ENCODE results near the gene ZNF180. TPM values are rescaled to one million over a fixed set of nuclear protein-coding genes. Genes with fewer than 3 reads are reported as not detected.

The ZNF180 gene
- total RNA-seq, 2 experiments from 2014 or later: 7.6 to 9.4 TPM

GRCh38 chr19:44455100-44455499 is 45.2 kb downstream of the ZNF180 start:
- DNase-seq: no peak
- Mint-ChIP-seq H3K27ac (no peak overlapping the region), H3K4me1 (ENCODE audit: low read depth) (no peaks in the 10 kb centered on the region), H3K9me3 (peaks cover 38% of the 10 kb centered on the region), H3K4me3 (no peak overlapping the region), H3K27me3 (peaks cover 16% of the 10 kb centered on the region), H3K36me3 (ENCODE audit: low read depth) (peaks cover 58% of the 10 kb centered on the region)
- CTCF ChIA-PET: no interaction called here
- intact Hi-C loops (cut with DNase I, micrococcal nuclease): no loop called here
- Histone ChIP-seq H3K36me3 (ENCODE audit: insufficient read depth, low read length) (no peaks in the 10 kb centered on the region), H3K27me3 (ENCODE audit: control insufficient read depth in 1 of 2, insufficient read depth in 2 of 2, low read length in 2 of 2) (peaks cover 0 to 4% of the 10 kb centered on the region in 2 experiments), H3K4me1 (ENCODE audit: insufficient read depth, low read length) (no peaks in the 10 kb centered on the region), H3K27ac (ENCODE audit: low read depth in 1 of 2, low read length in 2 of 2) (no peak overlapping the region), H3K4me3 (ENCODE audit: low read length) (no peak overlapping the region), H3K9me3 (ENCODE audit: control insufficient read depth in 1 of 2, insufficient read depth in 1 of 2, low read length in 2 of 2) (peaks cover 69 to 73% of the 10 kb centered on the region in 2 experiments)
- no peak for TF ChIP-seq CTCF (IDR thresholded peaks at IDR 0.05)
- ATAC-seq (ENCODE audit: poor library complexity): no peak
- POLR2A ChIA-PET: no interaction called here

GRCh38 chr19:44452367-44452766 is 48.0 kb downstream of the ZNF180 start:
- H3K9me3 ChIP-seq (ENCODE audit: control insufficient read depth in 1 of 2, insufficient read depth in 1 of 2, low read length in 2 of 2): peaks cover 66 to 76% of the 10 kb centered on the region in 2 experiments
- no peak for ATAC-seq (ENCODE audit: poor library complexity)
- peaks cover 75% of the 10 kb centered on the region for H3K36me3 Mint-ChIP-seq (ENCODE audit: low read depth)

GRCh38 chr19:44451687-44452086 is 48.6 kb downstream of the ZNF180 start:
- no peak overlapping the region for H3K27ac Mint-ChIP-seq
- CTCF ChIA-PET: no interaction called here
- H3K4me3 Mint-ChIP-seq: no peak overlapping the region
- Histone ChIP-seq H3K9me3 (ENCODE audit: control insufficient read depth in 1 of 2, insufficient read depth in 1 of 2, low read length in 2 of 2) (peaks cover 59 to 76% of the 10 kb centered on the region in 2 experiments), H3K4me3 (ENCODE audit: low read length) (no peak overlapping the region), H3K27ac (ENCODE audit: low read depth in 1 of 2, low read length in 2 of 2) (no peak overlapping the region), H3K27me3 (ENCODE audit: control insufficient read depth in 1 of 2, insufficient read depth in 2 of 2, low read length in 2 of 2) (peaks cover 0 to 4% of the 10 kb centered on the region in 2 experiments), H3K36me3 (ENCODE audit: insufficient read depth, low read length) (no peaks in the 10 kb centered on the region), H3K4me1 (ENCODE audit: insufficient read depth, low read length) (peaks cover 9% of the 10 kb centered on the region)
- POLR2A ChIA-PET: no interaction called here
- H3K27me3 Mint-ChIP-seq: peaks cover 16% of the 10 kb centered on the region
- peaks cover 46% of the 10 kb centered on the region for H3K9me3 Mint-ChIP-seq
- H3K36me3 Mint-ChIP-seq (ENCODE audit: low read depth): peaks cover 81% of the 10 kb centered on the region
- no peak for TF ChIP-seq CTCF (IDR thresholded peaks at IDR 0.05)
- peaks cover 13% of the 10 kb centered on the region for H3K4me1 Mint-ChIP-seq (ENCODE audit: low read depth)
- intact Hi-C loops (cut with DNase I, micrococcal nuclease): no loop called here
- ATAC-seq (ENCODE audit: poor library complexity) (no peak), DNase-seq (no peak)

More at GRCh38 chr19:44452367-44452766, 48.0 kb downstream of the ZNF180 start:
- Mint-ChIP-seq H3K9me3 (peaks cover 46% of the 10 kb centered on the region), H3K4me3 (no peak overlapping the region), H3K4me1 (ENCODE audit: low read depth) (peaks cover 13% of the 10 kb centered on the region), H3K27ac (no peak overlapping the region), H3K27me3 (peaks cover 16% of the 10 kb centered on the region)
- Histone ChIP-seq H3K4me1 (ENCODE audit: insufficient read depth, low read length) (peaks cover 9% of the 10 kb centered on the region), H3K27me3 (ENCODE audit: control insufficient read depth in 1 of 2, insufficient read depth in 2 of 2, low read length in 2 of 2) (peaks cover 0 to 4% of the 10 kb centered on the region in 2 experiments), H3K4me3 (ENCODE audit: low read length) (no peak overlapping the region), H3K36me3 (ENCODE audit: insufficient read depth, low read length) (no peaks in the 10 kb centered on the region), H3K27ac (ENCODE audit: low read depth in 1 of 2, low read length in 2 of 2) (no peak overlapping the region)
- POLR2A ChIA-PET: no interaction called here
- no peak for DNase-seq
- CTCF ChIA-PET: no interaction called here
- TF ChIP-seq CTCF (IDR thresholded peaks at IDR 0.05): no peak
- intact Hi-C loops (cut with DNase I, micrococcal nuclease): no loop called here
